NCI-H226 (cell line): ENCODE results near the gene PLTP.
"Not testable (repeated sequence)": the region's sequence is repeated elsewhere in the genome, so short reads cannot be mapped to it uniquely, and the experiment has no call there.

Experiments
- DNase-seq: peaks from one replicate; pipeline ENCODE4 v3.0.0-alpha.2; 2015

The PLTP gene

GRCh38 chr20:45896641-45897161, 15.3 kb downstream of the PLTP start:
- DNase-seq: no peak

- DNase-seq: no peak
Observed at GRCh38 chr20:45894797-45895196, 17.2 kb downstream of the PLTP start.

GRCh38 chr20:45893831-45894230, 18.1 kb downstream of the PLTP start:
- DNase-seq: no peak

GRCh38 chr20:45892828-45893500, 19.0 kb downstream of the PLTP start:
- DNase-seq: no peak

GRCh38 chr20:45892049-45892825, 19.7 kb downstream of the PLTP start:
- peak; percentile 16 for DNase-seq

GRCh38 chr20:45890985-45891983, 20.7 kb downstream of the PLTP start, which contains the start of the genes CTSA and NEURL2:
TSS of gene CTSA (plus strand) at chr20:45891335. CDS start at chr20:45891569, 234 bp downstream.
TSS of gene NEURL2 (minus strand) at chr20:45891208. CDS start at chr20:45890991, 217 bp downstream.
- DNase-seq: peak; percentile 80

- DNase-seq: no peak
Observed at GRCh38 chr20:45890077-45890984, 21.6 kb downstream of the PLTP start.

- no peak for DNase-seq
Observed at GRCh38 chr20:45888681-45889080, 23.3 kb downstream of the PLTP start.

- DNase-seq: no peak
Observed at GRCh38 chr20:45887346-45887715, 24.6 kb downstream of the PLTP start, which contains the start of gene SPATA25. TSS of gene SPATA25 (minus strand) at chr20:45887622. CDS start at chr20:45887590, 32 bp downstream.

- no peak for DNase-seq
Observed at GRCh38 chr20:45886590-45887345, 25.2 kb downstream of the PLTP start.

GRCh38 chr20:45883100-45883469, 28.9 kb downstream of the PLTP start:
- DNase-seq: no peak

GRCh38 chr20:45882469-45883099, 29.4 kb downstream of the PLTP start:
- DNase-seq: no peak

GRCh38 chr20:45880988-45881788, 30.8 kb downstream of the PLTP start, which contains the start of gene ZSWIM1:
TSS of gene ZSWIM1 (plus strand) at chr20:45881227. CDS start at chr20:45882593, 1,366 bp downstream.
- peak; percentile 98 for DNase-seq

GRCh38 chr20:45878076-45878761, 33.7 kb downstream of the PLTP start:
- no peak for DNase-seq

- no peak for DNase-seq
Observed at GRCh38 chr20:45874576-45874975, 37.4 kb downstream of the PLTP start.

GRCh38 chr20:45874104-45874481, 37.9 kb downstream of the PLTP start:
- not testable (repeated sequence) for DNase-seq

GRCh38 chr20:45873409-45874103, 38.4 kb downstream of the PLTP start:
- DNase-seq: no peak

- no peak for DNase-seq
Observed at GRCh38 chr20:45872626-45873025, 39.3 kb downstream of the PLTP start.
